MM.1S (cell line): Measurements from ENCODE around the gene CDS2.

Experiments used
- DNase-seq: peaks from one replicate; pipeline ENCODE4 v3.0.0-alpha.2; 2015
- H2AFZ ChIP-seq: fragments of 300-600 bp; sonication (generic); 2 replicates; pipeline ENCODE4 v1.6.0; 2016; ENCODE audit warnings: antibody characterized with exemption, low read length
- H3F3A ChIP-seq: fragments of 300-600 bp; sonication (generic); 2 replicates; pipeline ENCODE4 v1.6.1; 2016; ENCODE audit warnings: mild to moderate bottlenecking, antibody characterized with exemption, low read length, moderate library complexity, mixed read lengths; ENCODE audit not compliant: insufficient read depth
- H3K27ac ChIP-seq: fragments of 300-600 bp; sonication (generic); 2 replicates; pipeline ENCODE4 v1.5.1; 2016; ENCODE audit warnings: mild to moderate bottlenecking, low read length
- H3K27me3 ChIP-seq: fragments of 300-600 bp; sonication (generic); replicated peaks from 2 replicates; pipeline ENCODE4 v1.6.0; 2016; ENCODE audit warnings: low read length; ENCODE audit not compliant: insufficient read depth
- H3K36me3 ChIP-seq: fragments of 300-600 bp; sonication (generic); replicated peaks from 2 replicates; pipeline ENCODE4 v1.6.1; 2016; ENCODE audit warnings: mild to moderate bottlenecking, low read length, mixed read lengths; ENCODE audit not compliant: insufficient read depth
- H3K4me1 ChIP-seq: fragments of 300-600 bp; sonication (generic); 2 replicates; pipeline ENCODE4 v1.6.1; 2016; ENCODE audit warnings: low read length, mixed read lengths
- H3K4me2 ChIP-seq: fragments of 300-600 bp; sonication (generic); 2 replicates; pipeline ENCODE4 v1.6.0; 2016; ENCODE audit warnings: low read depth, low read length
- H3K4me3 ChIP-seq: fragments of 300-600 bp; sonication (generic); 2 replicates; pipeline ENCODE4 v1.5.1; 2016; ENCODE audit warnings: low read length, mixed read lengths
- H3K79me2 ChIP-seq: fragments of 300-600 bp; sonication (generic); 2 replicates; pipeline ENCODE4 v1.6.1; 2016; ENCODE audit warnings: mixed run types, low read length, mixed read lengths
- H3K9ac ChIP-seq: fragments of 300-600 bp; sonication (generic); 2 replicates; pipeline ENCODE4 v1.6.1; 2016; ENCODE audit warnings: low read length, mixed read lengths
- H3K9me2 ChIP-seq: fragments of 300-600 bp; sonication (generic); replicated peaks from 2 replicates; pipeline ENCODE4 v1.6.1; 2016; ENCODE audit warnings: mild to moderate bottlenecking, low read length, mixed read lengths; ENCODE audit not compliant: insufficient read depth
- H3K9me3 ChIP-seq: fragments of 300-600 bp; sonication (generic); replicated peaks from 2 replicates; pipeline ENCODE4 v1.6.1; 2016; ENCODE audit warnings: mild to moderate bottlenecking, low read length, mixed read lengths; ENCODE audit not compliant: insufficient read depth
- H4K20me1 ChIP-seq: fragments of 300-600 bp; sonication (generic); 2 replicates; pipeline ENCODE4 v1.6.1; 2016; ENCODE audit warnings: mild to moderate bottlenecking, low read length, moderate library complexity, mixed read lengths; ENCODE audit not compliant: insufficient read depth
- EZH2 ChIP-seq: fragments of 300-600 bp; sonication (generic); optimal IDR thresholded peaks from 2 replicates; pipeline ENCODE3; 2017; ENCODE audit warnings: low read depth, mild to moderate bottlenecking, antibody characterized with exemption, low read length, mixed read lengths
- EZH2phosphoT487 ChIP-seq: fragments of 300-600 bp; sonication (generic); IDR thresholded peaks from 2 replicates; pipeline ENCODE4 v1.6.1; 2018; ENCODE audit warnings: antibody characterized with exemption, low read length
- TF ChIP-seq, protein P1 (sequence below): fragments of 300-600 bp; sonication (generic); IDR thresholded peaks from 2 replicates; pipeline ENCODE4 v1.5.1; 2016; ENCODE audit warnings: antibody characterized with exemption, low read length, mixed read lengths

CDS2 gene

DNA sequence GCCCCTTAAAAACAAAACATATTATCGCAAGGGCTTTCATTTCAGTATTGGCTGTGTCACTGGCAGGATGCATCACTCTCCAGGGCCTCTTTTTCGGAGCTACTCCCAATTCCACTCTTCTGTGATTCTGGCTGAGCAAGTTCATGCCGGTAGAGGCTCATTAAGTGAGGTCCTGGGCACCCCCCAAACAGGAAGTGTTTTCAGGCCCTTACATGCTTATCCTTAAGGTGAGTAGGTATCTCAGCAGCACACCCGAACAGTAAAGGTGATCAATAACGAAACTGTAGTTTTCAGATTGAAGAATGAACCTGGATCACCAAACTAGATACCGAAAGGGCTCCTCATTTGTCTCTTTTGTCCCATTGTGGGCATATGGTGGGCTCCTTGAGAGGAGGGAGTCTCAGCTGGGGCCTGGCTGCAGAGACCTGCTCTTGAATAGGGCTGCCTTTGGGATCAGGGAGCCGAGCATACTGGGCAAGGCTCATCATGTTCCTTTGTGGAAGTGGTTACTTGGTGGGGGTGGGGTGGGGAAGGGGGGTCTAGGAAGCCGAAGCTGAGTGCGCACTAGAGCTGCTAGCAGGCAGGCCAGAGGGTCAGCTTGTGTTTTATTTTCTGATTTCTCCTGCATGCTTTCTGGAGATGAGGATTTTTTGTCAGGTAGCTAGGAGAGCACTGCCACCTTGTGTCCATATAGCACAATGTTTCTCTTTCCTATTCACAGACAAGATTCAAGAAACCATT, 65.2 kb downstream of the CDS2 start:
- Histone ChIP-seq H3K79me2 (peaks cover 29% of the 10 kb centered on the region), H4K20me1 (no peaks in the 10 kb centered on the region), H3K9me2 (no peaks in the 10 kb centered on the region), H3F3A (peaks cover 46% of the 10 kb centered on the region), H3K27me3 (no peaks in the 10 kb centered on the region), H3K4me2 (peak overlapping the region; percentile 93), H2AFZ (0 out of 2 replicates have a peak overlapping the region, but pooled peaks have one; percentile 10), H3K4me3 (peak overlapping the region; percentile 56), H3K4me1 (peaks cover 46% of the 10 kb centered on the region), H3K27ac (peak overlapping the region; percentile 93), H3K36me3 (no peaks in the 10 kb centered on the region), H3K9ac (peak overlapping the region; percentile 59; the same call in 1 of the 2 replicates), H3K9me3 (no peaks in the 10 kb centered on the region)
- TF ChIP-seq, protein P1, sequence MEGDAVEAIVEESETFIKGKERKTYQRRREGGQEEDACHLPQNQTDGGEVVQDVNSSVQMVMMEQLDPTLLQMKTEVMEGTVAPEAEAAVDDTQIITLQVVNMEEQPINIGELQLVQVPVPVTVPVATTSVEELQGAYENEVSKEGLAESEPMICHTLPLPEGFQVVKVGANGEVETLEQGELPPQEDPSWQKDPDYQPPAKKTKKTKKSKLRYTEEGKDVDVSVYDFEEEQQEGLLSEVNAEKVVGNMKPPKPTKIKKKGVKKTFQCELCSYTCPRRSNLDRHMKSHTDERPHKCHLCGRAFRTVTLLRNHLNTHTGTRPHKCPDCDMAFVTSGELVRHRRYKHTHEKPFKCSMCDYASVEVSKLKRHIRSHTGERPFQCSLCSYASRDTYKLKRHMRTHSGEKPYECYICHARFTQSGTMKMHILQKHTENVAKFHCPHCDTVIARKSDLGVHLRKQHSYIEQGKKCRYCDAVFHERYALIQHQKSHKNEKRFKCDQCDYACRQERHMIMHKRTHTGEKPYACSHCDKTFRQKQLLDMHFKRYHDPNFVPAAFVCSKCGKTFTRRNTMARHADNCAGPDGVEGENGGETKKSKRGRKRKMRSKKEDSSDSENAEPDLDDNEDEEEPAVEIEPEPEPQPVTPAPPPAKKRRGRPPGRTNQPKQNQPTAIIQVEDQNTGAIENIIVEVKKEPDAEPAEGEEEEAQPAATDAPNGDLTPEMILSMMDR: peak; percentile 71
- TF ChIP-seq EZH2: no peak
- TF ChIP-seq EZH2phosphoT487: no peak
- DNase-seq: peak; percentile 78

DNA sequence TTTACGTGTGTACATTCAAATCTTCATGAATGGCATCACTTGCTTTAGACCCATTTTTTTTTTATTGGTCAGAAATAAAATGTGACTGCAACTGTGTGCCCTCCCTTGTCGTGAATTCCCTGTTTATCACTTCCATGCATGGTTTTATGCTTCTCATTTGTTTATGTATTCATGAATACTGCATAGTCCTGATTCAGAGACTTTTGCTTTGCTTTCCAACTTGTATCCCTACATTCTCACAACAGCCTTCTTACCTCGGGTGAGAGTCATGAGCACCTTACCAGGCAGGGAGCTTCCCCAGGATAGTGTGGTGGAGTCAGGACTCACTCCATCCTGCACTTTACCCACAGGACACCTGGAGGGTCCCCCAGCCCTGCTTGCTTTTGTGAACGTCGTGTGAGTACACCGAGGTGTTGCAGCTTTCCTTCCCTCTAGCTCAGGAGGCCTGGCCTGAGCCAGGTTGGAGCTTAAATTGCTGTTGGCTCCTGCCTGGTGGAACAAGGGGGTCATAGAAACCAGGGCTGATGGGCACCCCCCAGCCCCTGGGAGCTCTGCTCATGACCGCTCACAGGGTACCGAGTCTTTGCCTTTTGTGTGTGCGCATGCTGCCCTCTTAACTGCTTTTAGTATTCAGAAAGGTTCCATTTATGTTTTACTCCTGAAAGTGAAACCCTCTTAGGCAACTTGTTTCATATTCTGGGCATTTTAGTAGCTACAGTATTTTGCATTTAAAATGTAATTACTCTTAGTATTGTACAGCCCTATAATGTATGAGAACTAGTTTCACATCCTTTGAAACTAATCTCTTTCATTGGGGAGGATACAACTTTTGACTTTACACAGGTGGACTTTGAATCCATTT, 66.0 kb downstream of the CDS2 start:
- Histone ChIP-seq H3K9me3 (no peaks in the 10 kb centered on the region), H3K79me2 (peaks cover 31% of the 10 kb centered on the region), H3K4me1 (peaks cover 46% of the 10 kb centered on the region), H3K36me3 (no peaks in the 10 kb centered on the region), H2AFZ (peak overlapping the region; percentile 43; the same call in 1 of the 2 replicates), H3K27me3 (no peaks in the 10 kb centered on the region), H3K4me3 (peak overlapping the region; percentile 56), H3K9me2 (no peaks in the 10 kb centered on the region), H3K4me2 (peak overlapping the region; percentile 93), H3K9ac (peak overlapping the region; percentile 59), H3K27ac (peak overlapping the region; percentile 93), H4K20me1 (no peaks in the 10 kb centered on the region), H3F3A (peaks cover 46% of the 10 kb centered on the region)
- TF ChIP-seq EZH2 (no peak), EZH2phosphoT487 (no peak)
- TF ChIP-seq, protein P1: no peak
- peak; percentile 76 for DNase-seq

DNA sequence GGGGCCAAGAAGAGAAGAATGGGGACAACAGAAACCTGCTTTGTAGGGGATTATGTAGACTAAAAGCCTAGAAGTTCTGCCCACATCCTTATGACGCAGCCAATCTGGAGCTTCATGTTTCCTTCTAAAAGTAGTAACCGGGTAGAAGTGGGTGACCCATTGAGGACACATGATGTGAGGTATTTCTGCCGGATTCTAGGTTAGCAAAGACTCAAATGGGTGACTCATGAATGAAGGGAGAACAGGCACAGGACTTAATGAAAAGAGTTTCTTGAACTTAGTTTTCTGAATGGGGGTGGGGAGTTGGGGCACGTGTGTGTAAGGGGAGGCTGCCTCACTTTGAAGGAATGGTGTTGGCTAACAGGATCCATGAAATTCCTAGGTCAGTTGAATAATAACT, 68.8 kb downstream of the CDS2 start:
- no peaks in the 10 kb centered on the region for H3K36me3 ChIP-seq
- no peak for TF ChIP-seq EZH2phosphoT487
- no peak for TF ChIP-seq EZH2
- TF ChIP-seq, protein P1: no peak
- no peaks in the 10 kb centered on the region for H4K20me1 ChIP-seq
- no peaks in the 10 kb centered on the region for H3K9me3 ChIP-seq
- peaks cover 34% of the 10 kb centered on the region for H3K79me2 ChIP-seq
- H3K4me1 ChIP-seq: peaks cover 35% of the 10 kb centered on the region
- H3K9ac ChIP-seq: no peak overlapping the region
- H3K9me2 ChIP-seq: no peaks in the 10 kb centered on the region
- H3K27me3 ChIP-seq: no peaks in the 10 kb centered on the region
- H2AFZ ChIP-seq: no peak overlapping the region
- no peak overlapping the region for H3K4me2 ChIP-seq
- H3K4me3 ChIP-seq: no peak overlapping the region
- no peak for DNase-seq
- no peak overlapping the region for H3K27ac ChIP-seq
- H3F3A ChIP-seq: peaks cover 38% of the 10 kb centered on the region
